ENCODE data around the gene NELL1. TPM values are rescaled to one million over a fixed set of nuclear protein-coding genes. Genes with fewer than 3 reads are reported as not detected.

NELL1 gene
- polyA plus RNA-seq, 12 donors: 2.5 to 9.1 (median 5.6) TPM; not detected in 1

GRCh38 chr11:21481255-21481654, 811.9 kb downstream of the NELL1 start:
- DNase-seq: no peak

GRCh38 chr11:21484039-21484438, 814.7 kb downstream of the NELL1 start:
- no peak for DNase-seq

DNA sequence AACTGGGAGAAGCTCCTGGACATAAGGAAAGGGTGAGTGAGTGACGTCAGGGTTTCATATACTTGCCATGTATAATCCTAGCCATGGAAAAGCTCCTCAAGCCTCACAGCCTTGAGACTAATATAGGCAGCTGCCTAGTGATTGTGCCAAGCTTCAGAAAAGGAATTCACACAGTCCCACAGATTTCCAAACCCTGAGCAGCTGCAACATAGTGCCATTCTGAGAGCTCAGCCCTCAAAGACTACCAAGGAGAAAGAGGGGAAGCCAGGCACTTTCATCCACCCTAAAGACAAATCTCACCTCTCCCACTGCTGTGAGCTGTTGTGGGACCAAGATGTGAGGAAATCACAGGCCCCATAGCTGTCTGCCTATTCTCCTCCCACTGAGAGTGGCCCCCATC, 815.6 kb downstream of the NELL1 start:
- peak; percentile 15 for DNase-seq

DNA sequence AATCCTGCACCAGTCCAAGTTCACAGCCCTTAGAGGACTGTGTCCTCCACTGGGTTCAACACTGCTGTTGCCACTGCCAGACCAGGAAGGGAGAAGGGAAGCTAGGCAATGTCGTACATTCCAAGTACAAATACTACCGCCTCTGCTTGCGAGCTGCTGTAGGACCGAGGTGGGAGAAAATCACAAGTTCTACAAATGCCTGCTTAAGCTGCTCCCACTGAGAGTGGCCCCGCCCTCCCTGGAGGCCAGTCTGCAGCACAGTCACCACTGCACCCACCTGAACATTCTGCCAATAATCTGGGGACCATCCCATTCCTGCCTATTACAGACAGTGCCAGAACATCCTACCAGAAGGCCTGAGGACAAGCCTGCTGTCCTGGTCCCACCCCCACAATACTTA, 816.0 kb downstream of the NELL1 start:
- no peak for DNase-seq

- DNase-seq: no peak
Measured at GRCh38 chr11:21489416-21490115, 820.2 kb downstream of the NELL1 start.

GRCh38 chr11:21492931-21493330, 823.5 kb downstream of the NELL1 start:
- no peak for DNase-seq

GRCh38 chr11:21494946-21495345, 825.6 kb downstream of the NELL1 start:
- DNase-seq: no peak

GRCh38 chr11:21495879-21496278, 826.5 kb downstream of the NELL1 start:
- DNase-seq: no peak

GRCh38 chr11:21501245-21501644, 831.9 kb downstream of the NELL1 start:
- no peak for DNase-seq

DNA sequence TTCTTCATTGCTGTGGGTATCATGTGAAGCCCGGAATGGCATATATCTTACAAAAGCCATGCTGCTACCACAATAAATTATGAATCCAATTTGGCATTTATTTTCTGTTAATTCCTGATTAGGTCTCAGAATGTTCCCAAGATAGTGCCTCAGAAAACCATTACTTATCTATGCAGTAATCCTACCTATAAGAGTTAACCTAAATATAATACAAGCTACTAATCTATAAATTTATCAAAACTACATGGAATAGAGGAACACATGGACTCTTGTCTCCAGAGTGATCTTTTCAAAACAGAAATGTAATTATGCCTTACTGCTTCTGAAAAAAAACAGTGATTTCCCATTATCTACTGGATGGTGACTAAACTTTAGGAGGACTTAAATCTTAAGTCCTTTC, 835.7 kb downstream of the NELL1 start:
- DNase-seq: no peak

GRCh38 chr11:21511835-21512440, 842.6 kb downstream of the NELL1 start:
- DNase-seq: no peak

DNA sequence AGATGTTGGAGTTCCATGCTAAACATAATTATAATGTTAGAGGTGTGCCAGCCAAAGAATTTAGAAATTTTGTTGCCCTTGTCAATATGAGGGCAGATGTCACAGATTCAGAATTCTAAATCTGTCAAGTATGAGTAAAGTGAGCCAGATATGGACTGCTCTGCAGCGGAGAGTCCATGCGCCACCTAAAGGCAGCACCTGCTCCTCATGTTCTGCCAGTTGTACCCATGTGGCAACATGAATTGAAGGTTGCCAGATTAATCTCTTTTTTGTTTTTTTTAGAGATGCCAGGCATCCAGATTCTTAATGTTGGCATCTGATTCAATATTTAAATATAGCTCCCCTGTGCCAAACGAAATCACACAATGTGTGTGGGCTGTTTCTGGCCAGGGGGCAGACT, 844.9 kb downstream of the NELL1 start:
- DNase-seq: no peak

DNA sequence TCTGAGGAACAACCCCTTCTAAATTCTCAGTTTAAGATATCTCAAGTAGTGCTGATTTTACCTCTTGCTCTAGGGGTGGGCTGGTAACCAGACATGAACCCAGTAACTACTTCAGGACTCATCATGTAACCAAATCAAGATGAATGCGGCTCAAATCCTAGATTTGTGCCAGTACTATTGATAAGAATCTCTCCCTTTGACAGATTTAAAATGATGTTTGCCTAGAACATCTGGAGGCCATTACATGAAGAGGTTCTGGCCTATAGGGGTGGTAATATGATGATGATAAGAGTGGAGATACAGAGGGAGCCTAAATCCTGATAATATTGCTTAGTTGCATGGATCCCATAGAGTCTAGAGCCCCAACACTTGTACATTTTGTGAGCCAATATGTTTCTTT, 850.9 kb downstream of the NELL1 start:
- no peak for DNase-seq

DNA sequence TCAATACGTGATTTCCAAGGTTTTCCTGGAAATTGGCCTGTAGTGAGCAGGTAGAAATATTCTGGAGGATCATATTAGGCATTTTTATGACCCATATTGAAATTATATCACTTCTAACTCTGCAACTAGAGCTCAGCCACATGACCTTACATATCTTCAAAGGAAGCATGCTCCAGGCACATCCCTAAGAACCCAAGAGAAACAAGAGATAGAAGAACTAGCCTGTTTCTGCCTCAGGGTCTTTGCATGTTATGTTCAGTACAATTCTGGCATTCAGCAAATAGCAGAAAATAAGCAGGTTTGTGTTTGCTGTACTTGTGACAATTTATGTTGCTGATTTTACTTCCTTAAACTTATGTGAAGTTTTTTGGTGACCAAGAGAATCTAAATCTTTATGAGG, 859.8 kb downstream of the NELL1 start:
- no peak for DNase-seq

DNA sequence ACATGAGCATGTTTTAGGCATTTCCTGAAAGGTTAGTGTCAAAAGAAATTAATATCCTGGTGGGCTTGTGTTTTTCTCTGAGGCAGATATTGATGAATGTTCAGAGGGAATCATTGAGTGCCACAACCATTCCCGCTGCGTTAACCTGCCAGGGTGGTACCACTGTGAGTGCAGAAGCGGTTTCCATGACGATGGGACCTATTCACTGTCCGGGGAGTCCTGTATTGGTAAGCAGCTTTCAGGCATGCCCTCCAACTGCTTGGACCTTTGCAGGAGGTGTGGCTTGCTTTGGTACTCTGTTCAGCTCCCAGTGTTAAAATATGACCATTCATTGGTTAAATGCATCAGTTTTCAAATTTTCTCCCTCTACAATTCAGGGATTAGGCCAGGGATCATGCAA, 864.9 kb downstream of the NELL1 start:
- no peak for DNase-seq

- DNase-seq: no peak
Measured at GRCh38 chr11:21537980-21538379, 868.6 kb downstream of the NELL1 start.

GRCh38 chr11:21541187-21541751, 871.9 kb downstream of the NELL1 start:
- no peak for DNase-seq

GRCh38 chr11:21543901-21544300, 874.5 kb downstream of the NELL1 start:
- no peak for DNase-seq

DNA sequence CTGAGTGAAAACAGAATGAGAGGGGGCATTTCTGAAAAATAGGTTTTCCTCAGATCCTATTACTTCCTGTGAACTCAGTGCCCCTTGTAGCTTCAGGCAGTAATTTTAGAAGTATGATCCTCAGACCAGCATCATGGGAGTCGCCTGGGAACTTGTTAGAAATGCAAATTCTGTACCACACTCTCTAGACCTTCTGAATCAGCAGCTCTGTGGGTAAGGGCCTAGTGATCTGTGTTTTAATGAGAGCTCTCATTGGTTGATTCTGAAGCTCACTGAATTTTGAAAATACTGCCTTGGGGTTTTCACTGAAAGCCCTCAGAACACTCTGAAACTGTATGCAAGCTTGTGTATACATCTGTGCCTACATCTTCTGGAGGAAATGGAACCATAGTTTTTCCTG, 876.3 kb downstream of the NELL1 start:
- no peak for DNase-seq

DNA sequence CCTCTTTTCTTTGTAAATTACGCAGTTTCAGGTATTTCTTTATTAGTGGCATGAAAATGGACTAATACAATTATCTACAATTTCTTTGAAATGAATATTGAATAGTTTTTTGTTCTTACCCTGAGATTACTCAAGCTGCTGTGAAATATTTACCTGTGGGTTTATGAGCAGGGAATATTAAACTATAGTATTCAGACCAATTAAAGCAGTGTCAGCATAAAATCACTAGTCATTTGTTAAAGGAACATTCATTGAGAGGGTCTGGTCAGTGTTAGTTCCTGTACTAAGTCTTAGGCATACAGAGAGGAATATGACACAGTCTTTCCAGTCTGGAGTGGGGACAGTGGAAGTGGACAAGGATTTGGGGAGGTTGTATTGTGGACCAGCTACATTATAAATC, 877.3 kb downstream of the NELL1 start:
- DNase-seq: no peak

DNA sequence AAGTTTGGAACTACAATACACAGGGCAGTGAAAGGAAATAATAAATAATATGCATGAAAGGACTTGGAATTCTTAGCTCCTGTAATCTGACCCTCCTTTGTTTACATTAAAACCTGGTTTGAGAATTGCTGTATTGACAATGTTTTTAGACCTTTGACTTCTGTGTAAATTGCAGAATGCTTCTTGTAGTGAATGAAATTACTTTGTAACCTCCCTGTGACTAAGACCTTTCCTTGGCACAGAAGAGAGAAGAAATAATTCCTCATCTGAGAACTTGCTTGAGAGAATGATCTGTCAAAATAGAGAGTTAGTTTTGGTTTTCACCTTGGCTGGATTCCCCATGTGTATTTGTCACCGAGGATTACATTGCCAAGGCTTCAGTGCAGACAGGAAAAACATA, 883.5 kb downstream of the NELL1 start:
- DNase-seq: no peak

GRCh38 chr11:21553795-21554194, 884.4 kb downstream of the NELL1 start:
- DNase-seq: no peak

DNA sequence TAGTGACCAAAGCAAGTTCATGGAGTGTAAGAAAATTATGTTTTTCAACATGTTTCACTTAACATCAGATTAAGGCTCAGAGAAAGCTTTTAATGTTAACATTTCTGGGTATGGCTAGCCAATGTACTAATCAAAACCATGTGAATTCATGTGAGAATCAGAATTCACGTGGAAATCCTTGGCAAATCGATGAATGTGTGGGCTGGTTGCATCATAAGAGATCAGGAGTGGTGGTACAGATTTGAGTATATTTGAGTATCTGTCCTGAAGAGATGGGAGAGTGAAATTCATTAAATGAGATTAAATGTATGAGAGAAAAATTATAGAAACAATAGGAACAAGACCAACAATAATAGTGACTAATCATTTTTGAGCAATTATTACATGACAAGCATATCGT, 884.9 kb downstream of the NELL1 start:
- no peak for DNase-seq

- DNase-seq: peak; percentile 43
Measured at GRCh38 chr11:21556926-21557325, 887.5 kb downstream of the NELL1 start.

Measured in muscle of arm (tissue), 12 donors.